Superior temporal gyrus (tissue), 1 donor: ENCODE measurements around the gene CD40.

Experiments used
- DNase-seq: peaks from one replicate; pipeline ENCODE4 v3.0.0-alpha.2; 2016; ENCODE audit errors: extremely low spot score

Gene CD40

GRCh38 chr20:46122516-46123481 lies 4.7 kb downstream of the CD40 start:
- DNase-seq: no peak

- DNase-seq: no peak
These were observed 5.5 kb downstream of the CD40 start for GRCh38 chr20:46123482-46124245.

- no peak for DNase-seq
These were observed 8.4 kb downstream of the CD40 start for GRCh38 chr20:46126440-46127056.

- no peak for DNase-seq
These were observed 9.4 kb downstream of the CD40 start for GRCh38 chr20:46127396-46128010.

GRCh38 chr20:46128310-46129151 lies 10.4 kb downstream of the CD40 start:
- peak; percentile 62 for DNase-seq

- DNase-seq: peak; percentile 25
These were observed 11.9 kb downstream of the CD40 start for GRCh38 chr20:46129955-46130481.

- DNase-seq: no peak
These were observed 12.4 kb downstream of the CD40 start for GRCh38 chr20:46130534-46130933.

GRCh38 chr20:46131396-46131795 lies 13.3 kb downstream of the CD40 start:
- DNase-seq: no peak

GRCh38 chr20:46132705-46133120 lies 14.6 kb downstream of the CD40 start:
- peak; percentile 75 for DNase-seq

GRCh38 chr20:46133886-46134654 lies 16.0 kb downstream of the CD40 start:
- no peak for DNase-seq

GRCh38 chr20:46134716-46135115 lies 16.6 kb downstream of the CD40 start:
- DNase-seq: no peak

- no peak for DNase-seq
These were observed 17.9 kb downstream of the CD40 start for GRCh38 chr20:46135856-46136633.

GRCh38 chr20:46137816-46138215 lies 19.7 kb downstream of the CD40 start:
- DNase-seq: no peak

GRCh38 chr20:46139266-46139889 lies 21.3 kb downstream of the CD40 start:
- no peak for DNase-seq

GRCh38 chr20:46139908-46140482 lies 21.9 kb downstream of the CD40 start:
- DNase-seq: no peak

- no peak for DNase-seq
These were observed 24.0 kb downstream of the CD40 start for GRCh38 chr20:46142124-46142523.

GRCh38 chr20:46144432-46145025 lies 26.4 kb downstream of the CD40 start:
- DNase-seq: no peak

- DNase-seq: no peak
These were observed 27.6 kb downstream of the CD40 start for GRCh38 chr20:46145713-46146112.
